ENCODE measurements around the gene HEBP2. TPM values are rescaled to one million over a fixed set of nuclear protein-coding genes. Genes with fewer than 3 reads are reported as not detected.

Gene HEBP2
- total RNA-seq, 1 donor from 2014 or later, result 26.2 TPM

- CTCF ChIA-PET, result interaction anchor here (1.7 kb wide), 1 partner anchor 33 kb away, joined by 3 read pairs; no protein-coding TSS in a partner anchor
These were observed 32.3 kb upstream of the HEBP2 start for GRCh38 chr6:138371720-138372119.

DNA sequence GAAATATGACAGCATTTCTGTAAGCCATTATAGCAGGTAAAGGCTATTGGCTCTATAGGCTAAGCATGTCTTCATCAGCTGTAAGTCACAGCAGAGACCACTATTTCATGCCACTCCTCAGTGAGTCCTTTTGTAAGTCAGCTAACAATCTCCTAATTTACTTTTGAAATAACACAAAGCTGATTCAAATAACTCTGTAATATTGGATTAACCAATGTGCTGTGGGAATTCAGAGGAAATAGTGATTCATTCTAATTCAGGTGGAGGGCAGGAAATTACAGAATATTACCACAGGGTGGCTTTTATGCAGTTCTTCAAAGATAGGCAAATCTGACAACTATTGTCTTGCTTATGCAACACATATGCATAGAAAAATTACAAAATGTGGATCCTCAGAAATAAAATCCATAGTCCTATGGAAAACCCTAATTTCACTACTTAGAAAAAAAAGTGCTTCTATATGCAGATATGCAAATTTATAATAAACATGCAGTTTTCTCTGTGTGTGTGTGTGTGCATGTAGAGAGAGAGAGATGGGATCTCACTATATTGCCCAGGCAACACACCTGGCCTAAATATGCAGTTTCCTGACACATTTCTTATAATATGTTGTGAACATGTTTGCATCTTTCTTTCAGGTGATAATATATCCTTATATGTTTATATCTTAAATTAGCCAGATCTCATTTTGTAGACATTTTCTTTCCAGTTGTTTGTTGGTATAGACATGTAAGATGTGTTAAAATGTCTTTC is 31.1 kb upstream of the HEBP2 start:
- H3K36me3 Mint-ChIP-seq (ENCODE audit: low read depth), result no peaks in the 10 kb centered on the region
- H3K4me3 Mint-ChIP-seq, result no peak overlapping the region
- no peaks in the 10 kb centered on the region for H3K27me3 Mint-ChIP-seq
- ATAC-seq (ENCODE audit: low read depth) (no peak), DNase-seq (no peak)
- H3K27ac Mint-ChIP-seq, result no peak overlapping the region
- no peaks in the 10 kb centered on the region for H3K4me1 Mint-ChIP-seq
- intact Hi-C loops (cut with micrococcal nuclease), result no loop called here
- POLR2A ChIA-PET, result no interaction called here
- TF ChIP-seq, protein P1, sequence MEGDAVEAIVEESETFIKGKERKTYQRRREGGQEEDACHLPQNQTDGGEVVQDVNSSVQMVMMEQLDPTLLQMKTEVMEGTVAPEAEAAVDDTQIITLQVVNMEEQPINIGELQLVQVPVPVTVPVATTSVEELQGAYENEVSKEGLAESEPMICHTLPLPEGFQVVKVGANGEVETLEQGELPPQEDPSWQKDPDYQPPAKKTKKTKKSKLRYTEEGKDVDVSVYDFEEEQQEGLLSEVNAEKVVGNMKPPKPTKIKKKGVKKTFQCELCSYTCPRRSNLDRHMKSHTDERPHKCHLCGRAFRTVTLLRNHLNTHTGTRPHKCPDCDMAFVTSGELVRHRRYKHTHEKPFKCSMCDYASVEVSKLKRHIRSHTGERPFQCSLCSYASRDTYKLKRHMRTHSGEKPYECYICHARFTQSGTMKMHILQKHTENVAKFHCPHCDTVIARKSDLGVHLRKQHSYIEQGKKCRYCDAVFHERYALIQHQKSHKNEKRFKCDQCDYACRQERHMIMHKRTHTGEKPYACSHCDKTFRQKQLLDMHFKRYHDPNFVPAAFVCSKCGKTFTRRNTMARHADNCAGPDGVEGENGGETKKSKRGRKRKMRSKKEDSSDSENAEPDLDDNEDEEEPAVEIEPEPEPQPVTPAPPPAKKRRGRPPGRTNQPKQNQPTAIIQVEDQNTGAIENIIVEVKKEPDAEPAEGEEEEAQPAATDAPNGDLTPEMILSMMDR (IDR thresholded peaks at IDR 0.05), result no peak
- CTCF ChIA-PET, result interaction anchor here (1.2 to 1.7 kb wide), 2 partner anchors 31 to 32 kb away, joined by 3 to 4 read pairs; no protein-coding TSS in a partner anchor
- H3K9me3 Mint-ChIP-seq, result no peaks in the 10 kb centered on the region

More at GRCh38 chr6:138371720-138372119, 32.3 kb upstream of the HEBP2 start:
- H3K9me3 Mint-ChIP-seq, result no peaks in the 10 kb centered on the region
- no peak overlapping the region for H3K27ac Mint-ChIP-seq
- no peaks in the 10 kb centered on the region for H3K4me1 Mint-ChIP-seq
- peaks cover 4% of the 10 kb centered on the region for H3K27me3 Mint-ChIP-seq
- H3K4me3 Mint-ChIP-seq, result no peak overlapping the region
- DNase-seq (no peak), ATAC-seq (ENCODE audit: low read depth) (no peak)
- intact Hi-C loops (cut with micrococcal nuclease), result no loop called here
- H3K36me3 Mint-ChIP-seq (ENCODE audit: low read depth), result no peaks in the 10 kb centered on the region
- TF ChIP-seq, protein P1 (IDR thresholded peaks at IDR 0.05), result no peak
- POLR2A ChIA-PET, result no interaction called here

GRCh38 chr6:138374230-138374629 is 29.8 kb upstream of the HEBP2 start:
- TF ChIP-seq, protein P1 (IDR thresholded peaks at IDR 0.05), result no peak
- ChIA-PET CTCF (no interaction called here), POLR2A (no interaction called here)
- no peaks in the 10 kb centered on the region for H3K27me3 Mint-ChIP-seq
- intact Hi-C loops (cut with micrococcal nuclease), result no loop called here
- ATAC-seq (ENCODE audit: low read depth) (no peak), DNase-seq (no peak)
- no peak overlapping the region for H3K27ac Mint-ChIP-seq
- no peaks in the 10 kb centered on the region for H3K9me3 Mint-ChIP-seq
- no peak overlapping the region for H3K4me3 Mint-ChIP-seq
- no peaks in the 10 kb centered on the region for H3K36me3 Mint-ChIP-seq (ENCODE audit: low read depth)
- no peaks in the 10 kb centered on the region for H3K4me1 Mint-ChIP-seq

DNA sequence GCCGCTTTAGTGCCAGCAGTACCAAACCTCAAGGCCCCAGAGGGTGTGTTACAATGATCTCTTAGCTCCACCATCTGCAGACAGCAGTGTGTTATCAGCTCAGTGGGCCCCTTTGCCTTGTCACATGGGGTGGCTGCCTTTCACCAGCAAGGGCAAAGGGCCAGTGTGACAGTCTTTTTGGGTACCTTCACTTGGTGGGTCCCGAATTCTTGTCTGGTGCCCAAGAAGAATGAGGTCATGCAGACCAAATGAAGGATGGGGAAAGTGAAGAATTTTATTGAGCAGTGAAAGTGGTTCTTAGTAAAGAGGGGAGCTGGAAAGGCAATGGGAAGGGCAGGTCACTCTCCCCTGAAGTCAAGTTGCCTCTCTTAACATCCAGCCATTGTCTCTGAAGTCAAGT is 29.2 kb upstream of the HEBP2 start:
- H3K4me3 Mint-ChIP-seq, result no peak overlapping the region
- no peak overlapping the region for H3K27ac Mint-ChIP-seq
- intact Hi-C loops (cut with micrococcal nuclease), result no loop called here
- ChIA-PET CTCF (no interaction called here), POLR2A (no interaction called here)
- TF ChIP-seq, protein P1 (IDR thresholded peaks at IDR 0.05), result no peak
- DNase-seq (no peak), ATAC-seq (ENCODE audit: low read depth) (no peak)
- H3K27me3 Mint-ChIP-seq, result no peaks in the 10 kb centered on the region
- H3K36me3 Mint-ChIP-seq (ENCODE audit: low read depth), result no peaks in the 10 kb centered on the region
- no peaks in the 10 kb centered on the region for H3K9me3 Mint-ChIP-seq
- no peaks in the 10 kb centered on the region for H3K4me1 Mint-ChIP-seq

GRCh38 chr6:138377042-138377441 is 27.0 kb upstream of the HEBP2 start:
- ATAC-seq (ENCODE audit: low read depth) (no peak), DNase-seq (no peak)
- ChIA-PET POLR2A (no interaction called here), CTCF (no interaction called here)
- Mint-ChIP-seq H3K4me1 (no peaks in the 10 kb centered on the region), H3K36me3 (ENCODE audit: low read depth) (no peaks in the 10 kb centered on the region), H3K9me3 (no peaks in the 10 kb centered on the region), H3K27me3 (no peaks in the 10 kb centered on the region), H3K4me3 (no peak overlapping the region), H3K27ac (no peak overlapping the region)
- TF ChIP-seq, protein P1 (IDR thresholded peaks at IDR 0.05), result no peak
- intact Hi-C loops (cut with micrococcal nuclease), result no loop called here

Data from activated B cell treated with CpG ODN at 0.5 μM for 24 hours (primary cell).